CD4-positive, alpha-beta T cell treated with Interleukin-21 for 1 hour (primary cell): ENCODE data around the gene PDE3A.

Experiments
- DNase-seq: peaks from one replicate; pipeline ENCODE4 v3.0.0-alpha.2; 2020

Gene PDE3A

GRCh38 chr12:20628226-20628787 lies 260.0 kb downstream of the PDE3A start:
- no peak for DNase-seq

- DNase-seq: no peak
These were observed 260.7 kb downstream of the PDE3A start for GRCh38 chr12:20628999-20629398.

DNA sequence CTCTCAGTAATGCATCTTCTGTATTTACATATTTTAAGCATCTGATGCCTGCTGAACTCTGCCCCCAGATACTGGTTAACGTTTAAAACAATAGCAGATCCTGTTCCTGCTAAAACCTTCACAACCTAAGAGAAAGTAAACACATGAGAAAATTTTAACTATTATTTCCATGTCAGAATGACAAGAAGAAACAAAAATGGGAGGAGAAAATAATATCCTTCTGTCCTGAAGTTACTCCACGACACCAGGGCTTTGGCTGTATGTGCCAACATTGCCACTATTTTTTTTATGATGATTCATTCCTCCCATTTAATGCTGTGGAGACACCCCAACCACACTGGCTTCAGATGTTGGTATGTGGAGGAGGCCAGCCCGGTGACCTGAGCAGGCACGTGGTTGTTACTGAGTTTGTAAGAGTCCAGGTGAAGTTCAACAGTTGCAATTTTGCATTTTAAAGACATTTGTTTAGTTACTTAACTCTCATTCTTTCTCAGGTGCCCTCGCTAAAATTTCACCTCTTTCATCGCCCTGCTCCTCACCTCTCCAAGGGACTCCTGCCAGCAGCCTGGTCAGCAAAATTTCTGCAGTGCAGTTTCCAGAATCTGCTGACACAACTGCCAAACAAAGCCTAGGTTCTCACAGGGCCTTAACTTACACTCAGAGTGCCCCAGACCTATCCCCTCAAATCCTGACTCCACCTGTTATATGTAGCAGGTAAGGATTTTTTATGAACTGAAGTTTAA lies 261.2 kb downstream of the PDE3A start:
- no peak for DNase-seq

GRCh38 chr12:20631711-20632110 lies 263.4 kb downstream of the PDE3A start:
- no peak for DNase-seq

DNA sequence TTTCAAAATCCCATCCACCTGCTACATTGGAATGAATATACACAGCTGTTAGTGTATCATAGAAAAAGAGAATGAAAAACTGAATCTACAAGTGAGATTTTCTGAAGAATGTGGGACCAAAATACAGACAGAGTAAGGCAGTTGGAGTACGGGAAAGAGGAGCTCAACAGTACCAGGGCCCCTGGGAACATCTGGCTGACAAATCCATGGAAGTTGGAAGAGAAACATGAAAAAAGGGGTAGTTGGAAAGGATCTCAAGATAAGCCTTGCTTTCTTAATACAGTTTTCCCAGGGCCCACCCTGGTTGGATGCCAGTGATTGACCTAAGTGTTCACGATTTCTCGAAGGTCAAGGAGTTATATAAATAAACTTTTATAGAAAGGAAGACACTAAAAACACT lies 272.8 kb downstream of the PDE3A start:
- DNase-seq: no peak

DNA sequence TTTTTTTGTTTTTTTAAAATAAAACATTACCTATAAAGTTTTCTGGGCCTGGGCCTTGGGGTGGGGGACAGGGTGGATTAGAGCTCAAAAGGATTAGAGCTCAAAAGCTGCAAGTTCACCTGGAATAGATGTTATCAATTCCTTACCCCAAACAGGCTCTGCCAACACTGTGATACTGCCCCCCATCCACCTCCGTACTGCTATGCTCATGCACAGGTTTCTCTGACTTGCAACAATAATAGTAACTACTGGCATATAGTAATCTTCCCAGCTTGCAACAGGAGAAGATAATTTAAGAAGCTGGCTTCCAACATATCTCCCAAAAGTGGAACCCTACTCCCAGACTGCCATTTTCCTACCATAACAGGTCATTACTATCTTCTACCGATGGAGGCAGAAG lies 275.5 kb downstream of the PDE3A start:
- DNase-seq: no peak

GRCh38 chr12:20646239-20646827 lies 278.0 kb downstream of the PDE3A start:
- DNase-seq: no peak

DNA sequence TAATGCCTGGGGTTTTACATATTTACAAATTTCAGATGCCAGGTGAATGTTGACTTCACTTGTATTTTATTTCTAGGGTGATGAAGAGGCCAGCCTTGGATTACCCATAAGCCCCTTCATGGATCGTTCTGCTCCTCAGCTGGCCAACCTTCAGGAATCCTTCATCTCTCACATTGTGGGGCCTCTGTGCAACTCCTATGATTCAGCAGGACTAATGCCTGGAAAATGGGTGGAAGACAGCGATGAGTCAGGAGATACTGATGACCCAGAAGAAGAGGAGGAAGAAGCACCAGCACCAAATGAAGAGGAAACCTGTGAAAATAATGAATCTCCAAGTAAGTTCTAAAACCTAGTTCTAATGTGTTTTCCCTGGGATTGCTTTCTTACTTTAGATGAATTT lies 285.5 kb downstream of the PDE3A start:
- DNase-seq: no peak

- DNase-seq: no peak
These were observed 288.3 kb downstream of the PDE3A start for GRCh38 chr12:20656600-20656999.

DNA sequence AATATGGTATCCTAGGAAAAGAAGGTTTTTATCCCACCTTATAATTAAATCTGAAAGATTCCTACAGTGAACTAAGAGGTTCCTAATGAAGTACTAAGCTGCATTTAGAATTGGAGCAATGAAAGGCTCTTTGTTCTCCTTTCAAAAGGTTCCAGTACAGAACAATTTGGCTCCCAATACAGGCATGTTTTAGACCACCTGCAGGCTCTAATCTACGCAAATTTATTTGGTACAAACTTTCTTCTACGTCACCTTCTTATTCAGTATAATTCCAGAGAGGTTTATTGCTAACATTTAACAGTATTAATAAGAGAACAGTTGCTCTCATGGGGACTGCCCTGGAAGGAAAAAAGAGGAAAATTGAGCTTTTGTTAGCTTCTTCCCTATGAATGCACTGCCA lies 289.2 kb downstream of the PDE3A start:
- DNase-seq: no peak

DNA sequence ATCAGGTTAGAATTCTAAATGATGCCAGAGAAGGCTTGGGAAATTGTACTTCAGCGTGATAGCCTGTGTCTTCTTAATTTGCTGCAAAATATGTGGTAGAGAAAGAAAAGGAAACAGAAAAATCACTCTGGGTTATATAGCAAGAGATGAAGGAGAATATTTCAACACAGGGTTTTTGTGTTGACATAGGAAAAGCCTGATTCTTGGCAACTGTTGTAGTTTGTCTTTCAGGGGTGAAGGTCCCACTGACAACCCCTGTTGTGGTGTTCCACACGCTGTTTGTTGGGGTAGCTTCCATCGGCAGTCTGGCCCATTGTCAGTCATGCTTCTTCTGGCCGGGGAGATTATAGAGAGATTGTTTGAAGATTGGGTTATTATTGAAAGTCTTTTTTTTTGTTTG lies 313.0 kb downstream of the PDE3A start:
- no peak for DNase-seq

DNA sequence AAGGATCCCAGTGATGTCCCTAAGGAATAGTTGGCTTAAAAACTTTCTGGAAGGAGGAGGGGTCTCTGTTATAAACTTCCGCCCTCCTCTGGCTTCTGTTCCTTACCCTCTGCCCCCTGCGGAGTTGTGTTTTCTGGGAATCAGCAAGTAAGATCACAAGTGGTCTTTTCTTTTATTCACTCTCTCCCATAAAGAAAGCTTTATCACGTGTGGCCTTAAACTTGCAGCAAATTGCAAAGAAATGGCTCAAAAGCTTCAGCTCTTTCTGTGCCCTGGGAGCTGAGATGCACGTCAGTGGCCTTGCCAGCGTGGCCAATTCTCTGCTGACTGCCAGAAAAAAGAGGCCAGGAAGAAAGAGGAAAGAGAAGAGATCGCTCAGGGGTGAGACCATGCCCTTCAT lies 326.9 kb downstream of the PDE3A start, which contains the start of gene SLCO1C1:
Gene SLCO1C1, plus strand, starts transcription at position 101 of the 400 bp plus-strand sequence. CDS start 4,245 bp downstream, outside the sequence.
- no peak for DNase-seq

DNA sequence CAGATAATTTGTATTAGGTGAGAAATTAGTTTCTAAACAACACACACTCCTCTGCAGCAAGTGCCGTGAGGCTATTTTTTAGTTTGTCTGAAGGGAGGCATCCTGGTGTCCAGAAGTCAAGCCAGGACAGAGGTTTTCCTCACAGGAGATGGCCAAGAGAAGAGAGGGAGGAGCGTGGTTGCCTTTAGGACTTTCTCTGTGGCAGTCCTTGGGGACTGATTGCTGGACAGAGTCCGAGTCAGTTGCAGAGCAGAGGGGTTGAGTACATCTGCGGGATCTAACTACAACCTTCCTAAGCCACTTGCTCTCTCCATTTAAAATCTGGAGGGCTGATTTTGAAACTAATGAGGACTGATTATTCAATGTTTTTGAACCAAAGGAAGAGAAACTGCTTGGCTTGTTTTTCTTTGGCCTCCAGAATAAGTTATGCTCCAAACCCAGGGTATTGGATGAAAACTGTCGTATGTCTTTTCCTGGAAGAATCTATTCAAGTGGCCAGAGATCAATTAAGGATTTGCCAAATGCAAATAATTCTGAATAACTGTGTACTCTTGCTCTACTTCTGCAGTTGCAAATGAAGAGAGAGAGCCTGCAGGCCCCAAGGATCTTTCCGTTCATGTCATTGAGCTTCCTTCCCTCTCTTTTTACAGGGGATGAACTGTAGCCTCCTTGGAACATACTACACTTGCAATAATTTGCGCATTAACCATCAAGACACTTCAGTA lies 328.0 kb downstream of the PDE3A start:
- DNase-seq: no peak

DNA sequence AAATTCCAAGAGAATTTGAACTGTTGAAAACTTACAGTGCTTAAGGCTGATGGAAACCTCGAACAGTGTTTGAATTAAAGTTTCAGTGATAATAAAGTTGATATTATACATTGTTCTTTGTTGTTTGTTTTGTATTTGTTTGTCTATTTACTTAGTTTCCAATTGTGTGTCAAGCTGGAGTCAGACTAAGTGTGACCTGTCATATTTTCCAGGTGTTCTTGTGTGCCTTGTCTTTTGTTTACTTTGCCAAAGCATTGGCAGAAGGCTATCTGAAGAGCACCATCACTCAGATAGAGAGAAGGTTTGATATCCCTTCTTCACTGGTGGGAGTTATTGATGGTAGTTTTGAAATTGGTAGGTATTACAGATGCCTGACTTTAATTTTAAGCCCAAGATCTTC lies 332.8 kb downstream of the PDE3A start:
- DNase-seq: no peak

DNA sequence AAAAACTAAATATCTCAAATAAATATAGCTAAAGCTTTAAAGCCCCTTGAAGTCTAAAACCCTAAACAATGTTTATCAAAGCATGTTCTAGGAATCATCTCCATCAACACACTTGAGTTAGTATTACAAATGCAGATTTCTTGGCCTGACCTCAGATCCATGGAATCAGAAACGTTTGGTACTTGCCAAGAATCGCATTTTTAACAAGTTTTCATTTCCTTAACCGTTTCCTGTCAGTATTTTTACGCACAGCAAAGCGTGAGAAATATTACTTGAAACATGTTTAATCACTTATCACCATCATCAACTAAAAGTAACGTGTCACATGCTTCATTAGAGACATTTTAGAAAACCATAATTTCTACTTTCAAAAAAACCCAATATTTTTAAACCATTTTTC lies 336.5 kb downstream of the PDE3A start:
- DNase-seq: no peak

- DNase-seq: no peak
These were observed 343.5 kb downstream of the PDE3A start for GRCh38 chr12:20711846-20712245.

DNA sequence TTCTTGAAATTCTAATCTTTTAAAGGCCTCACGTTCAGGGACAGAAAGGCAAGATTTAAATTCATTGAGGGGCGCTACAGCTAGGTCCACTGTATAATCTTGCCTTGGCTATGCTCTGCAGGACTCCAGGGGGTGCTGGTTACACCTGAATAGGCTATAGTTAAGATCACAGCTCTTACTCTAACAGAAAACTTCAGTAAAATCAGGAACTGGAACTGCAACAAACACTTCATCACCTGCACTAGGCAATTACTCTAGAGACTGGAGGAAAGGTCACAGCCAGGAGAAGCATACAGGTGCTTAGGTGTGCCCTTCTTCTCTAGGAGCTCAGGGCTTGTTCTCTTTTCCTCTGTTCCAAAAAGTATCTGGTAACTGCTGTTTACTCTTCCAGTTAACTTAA lies 347.7 kb downstream of the PDE3A start:
- DNase-seq: no peak

GRCh38 chr12:20716985-20717384 lies 348.6 kb downstream of the PDE3A start:
- no peak for DNase-seq

DNA sequence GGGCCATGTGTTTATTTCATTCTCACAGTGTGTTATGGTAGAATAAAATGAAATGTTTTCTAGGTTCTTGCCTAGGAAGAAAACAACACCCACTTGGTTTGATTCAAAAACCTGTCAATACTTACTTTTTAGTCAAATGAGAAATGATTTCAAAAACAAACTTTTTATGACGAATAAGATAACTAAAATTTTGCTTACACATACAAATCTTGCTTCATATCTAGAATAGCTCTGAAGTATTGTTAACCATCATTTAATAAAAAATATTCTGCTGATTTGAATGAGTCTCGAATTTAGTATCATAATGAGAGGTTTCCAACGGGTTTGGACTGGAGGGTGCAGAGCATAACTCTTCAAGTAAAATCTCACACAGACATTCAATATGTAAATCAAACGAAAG lies 350.0 kb downstream of the PDE3A start:
- no peak for DNase-seq

- no peak for DNase-seq
These were observed 353.8 kb downstream of the PDE3A start for GRCh38 chr12:20722142-20722541.

GRCh38 chr12:20731274-20731673 lies 362.9 kb downstream of the PDE3A start:
- DNase-seq: no peak
